Measurements from ENCODE around the gene UBFD1. TPM values are rescaled to one million over a fixed set of nuclear protein-coding genes. Genes with fewer than 3 reads are reported as not detected.

Gene UBFD1
- total RNA-seq, 1 experiment from 2014 or later: 89.6 TPM

GRCh38 chr16:23538919-23539278, 18.6 kb upstream of the UBFD1 start:
- Histone ChIP-seq H3K9ac (ENCODE audit: low read length) (peak overlapping the region; percentile 33), H3K9me2 (ENCODE audit: insufficient read depth) (no peaks in the 10 kb centered on the region), H3K4me3 (replicated peaks in 1 of 2; ENCODE audit: low read depth in 1 of 2, low read length in 2 of 2) (no peak overlapping the region), H4K20me1 (ENCODE audit: insufficient read depth) (no peaks in the 10 kb centered on the region), H3K79me2 (ENCODE audit: insufficient read depth, low read length) (peaks cover 9% of the 10 kb centered on the region; the same call in 1 of the 2 replicates), H3K36me3 (ENCODE audit: control insufficient read depth in 1 of 2, insufficient read depth in 2 of 2, low read length in 2 of 2) (peaks cover 19 to 24% of the 10 kb centered on the region in 2 experiments), H3K27ac (ENCODE audit: low read depth, low read length) (peak overlapping the region; percentile 66; the same call in 1 of the 2 replicates), H3K27me3 (ENCODE audit: insufficient read depth, low read length) (no peaks in the 10 kb centered on the region), H3K4me2 (ENCODE audit: low read length) (peak overlapping the region; percentile 35), H3K4me1 (ENCODE audit: control insufficient read depth in 1 of 2, insufficient read depth in 2 of 2, low read length in 2 of 2) (peaks cover 7 to 17% of the 10 kb centered on the region in 2 experiments), H3K9me3 (ENCODE audit: control insufficient read depth in 1 of 2, insufficient read depth in 1 of 2, low read depth in 1 of 2, low read length in 2 of 2) (no peaks in the 10 kb centered on the region), H2AFZ (ENCODE audit: low read depth, low read length, poor library complexity, severe bottlenecking) (no peak overlapping the region)
- ChIA-PET RAD21 (ENCODE audit: low non-redundant PET in 1 of 2, low total read pairs in 2 of 2, uncharacterized antibody in 2 of 2, unreplicated experiment in 2 of 2) (no interaction called here), POLR2A (interaction anchor here (1.4 kb wide), 1 partner anchor 19 kb away, joined by 8 read pairs; the partner anchor contains the start of genes EARS2 and UBFD1), CTCF (interaction anchor here (0.6 to 0.9 kb wide), 2 partner anchors 18 to 467 kb away, joined by 3 to 5 read pairs; partner anchors contain the start of genes EARS2 and UBFD1)
- BruUV-seq (replicated peaks): no TSS peak
- no peak for TF ChIP-seq EZH2phosphoT487 (IDR thresholded peaks at IDR 0.05; ENCODE audit: borderline replicate concordance)
- ATAC-seq (peak; percentile 51), DNase-seq (ENCODE audit: low read depth, low spot score) (no peak)
- intact Hi-C loops (cut with micrococcal nuclease): loop anchor here (10.0 kb wide), 1 partner anchor 64 kb away; no protein-coding TSS in a partner anchor

- H3K9ac ChIP-seq (ENCODE audit: low read length): no peak overlapping the region
- ChIA-PET CTCF (no interaction called here), POLR2A (interaction anchor here (0.9 kb wide), 1 partner anchor 11 kb away, joined by 3 read pairs; no protein-coding TSS in a partner anchor), RAD21 (ENCODE audit: low non-redundant PET in 1 of 2, low total read pairs in 2 of 2, uncharacterized antibody in 2 of 2, unreplicated experiment in 2 of 2) (no interaction called here)
- intact Hi-C loops (cut with micrococcal nuclease): loop anchor here (10.0 kb wide), 1 partner anchor 65 kb away; no protein-coding TSS in a partner anchor
- H3K4me3 ChIP-seq (replicated peaks in 1 of 2; ENCODE audit: low read depth in 1 of 2, low read length in 2 of 2): no peak overlapping the region
- peaks cover 7 to 17% of the 10 kb centered on the region in 2 experiments for H3K4me1 ChIP-seq (ENCODE audit: control insufficient read depth in 1 of 2, insufficient read depth in 2 of 2, low read length in 2 of 2)
- H3K4me2 ChIP-seq (ENCODE audit: low read length): no peak overlapping the region
- BruUV-seq (replicated peaks): no TSS peak
- no peak overlapping the region for H3K27ac ChIP-seq (ENCODE audit: low read depth, low read length)
- H3K27me3 ChIP-seq (ENCODE audit: insufficient read depth, low read length): no peaks in the 10 kb centered on the region
- no peak overlapping the region for H2AFZ ChIP-seq (ENCODE audit: low read depth, low read length, poor library complexity, severe bottlenecking)
- no peaks in the 10 kb centered on the region for H3K9me2 ChIP-seq (ENCODE audit: insufficient read depth)
- no peaks in the 10 kb centered on the region for H3K9me3 ChIP-seq (ENCODE audit: control insufficient read depth in 1 of 2, insufficient read depth in 1 of 2, low read depth in 1 of 2, low read length in 2 of 2)
- no peak for ATAC-seq
- peaks cover 9% of the 10 kb centered on the region; the same call in 1 of the 2 replicates for H3K79me2 ChIP-seq (ENCODE audit: insufficient read depth, low read length)
- H3K36me3 ChIP-seq (ENCODE audit: control insufficient read depth in 1 of 2, insufficient read depth in 2 of 2, low read length in 2 of 2): peaks cover 14 to 17% of the 10 kb centered on the region in 2 experiments; a peak in 3 of 4 replicates
- DNase-seq (ENCODE audit: low read depth, low spot score): no peak
- no peaks in the 10 kb centered on the region for H4K20me1 ChIP-seq (ENCODE audit: insufficient read depth)
- no peak for TF ChIP-seq POLR2A (IDR thresholded peaks at IDR 0.05; ENCODE audit: borderline replicate concordance, extremely low read depth, insufficient read depth, insufficient read length)
- TF ChIP-seq CBX3 (IDR thresholded peaks at IDR 0.05; ENCODE audit: low read depth): no peak
- no peak for TF ChIP-seq CTCF (IDR thresholded peaks at IDR 0.05 in 2 of 3, conservative IDR thresholded peaks at IDR 0.05 in 1 of 3; ENCODE audit: borderline replicate concordance in 1 of 3, insufficient read depth in 1 of 3, low read depth in 2 of 3, low read length in 2 of 3)
- no peak for TF ChIP-seq EZH2 (IDR thresholded peaks at IDR 0.05)
- no peak for TF ChIP-seq SIN3A (IDR thresholded peaks at IDR 0.05; ENCODE audit: low read depth)
- no peak for TF ChIP-seq JUND (IDR thresholded peaks at IDR 0.05)
- no peak for TF ChIP-seq MAX (IDR thresholded peaks at IDR 0.05)
- no peak for TF ChIP-seq POLR2AphosphoS5 (IDR thresholded peaks at IDR 0.05; ENCODE audit: low read depth, low read length)
- TF ChIP-seq RAD21 (IDR thresholded peaks at IDR 0.05; ENCODE audit: low read depth): no peak
- no peak for TF ChIP-seq REST (IDR thresholded peaks at IDR 0.05; ENCODE audit: low read depth)
- no peak for TF ChIP-seq SRF (IDR thresholded peaks at IDR 0.05; ENCODE audit: low read depth)
- TF ChIP-seq EGR1 (IDR thresholded peaks at IDR 0.05; ENCODE audit: low read depth): no peak
- no peak for TF ChIP-seq SP1 (IDR thresholded peaks at IDR 0.05; ENCODE audit: low read depth)
Observed at GRCh38 chr16:23539984-23540816, 17.3 kb upstream of the UBFD1 start.

Data from HCT116 (cell line).